HCEC 1CT (cell line): Measurements from ENCODE around the gene PWWP2B.

ENCODE experiments used
- DNase-seq: peaks from one replicate; pipeline ENCODE4 v3.0.0-alpha.2; 2017

Gene PWWP2B

DNA sequence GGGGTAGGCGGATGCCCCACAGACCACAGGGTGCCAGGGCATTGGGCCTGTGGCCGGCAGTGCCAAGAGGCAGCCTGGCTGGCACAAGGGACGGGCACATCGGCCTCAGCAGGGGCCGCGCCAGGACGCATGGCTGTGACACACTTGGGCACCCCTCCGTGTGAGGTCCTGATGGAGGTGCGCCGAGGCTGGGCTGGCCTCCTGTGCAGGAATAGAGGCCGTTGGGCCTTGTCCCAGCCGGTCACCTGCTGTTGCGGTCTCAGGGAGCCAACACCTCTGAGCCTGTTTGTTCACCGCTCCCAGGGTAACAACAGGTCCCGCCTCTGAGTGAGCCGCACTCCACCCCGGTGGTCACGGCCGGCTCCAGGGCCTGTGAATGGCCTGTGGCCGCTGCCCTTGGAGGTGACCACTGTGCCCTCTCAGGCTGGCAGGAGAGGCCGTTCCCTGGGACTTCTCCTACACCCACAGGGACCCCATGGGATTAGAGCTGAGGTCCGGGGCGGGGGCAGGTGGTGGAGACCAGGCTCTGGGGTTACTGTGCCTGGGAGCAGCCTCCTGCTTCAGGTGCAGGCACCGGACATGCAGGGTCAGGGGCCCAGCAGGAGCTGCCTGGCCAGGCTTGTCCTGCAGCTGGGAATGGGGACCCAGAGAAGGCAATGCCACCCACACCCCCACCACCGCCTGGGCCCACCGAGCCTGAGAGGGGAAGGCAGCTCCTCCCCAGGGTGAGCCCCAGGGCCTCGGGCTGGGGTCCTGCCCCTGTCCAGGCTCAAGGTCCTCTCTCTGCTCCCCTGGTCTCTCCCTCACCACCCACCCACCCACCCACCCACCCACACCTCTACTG lies 12.0 kb downstream of the PWWP2B start:
- DNase-seq: no peak

DNA sequence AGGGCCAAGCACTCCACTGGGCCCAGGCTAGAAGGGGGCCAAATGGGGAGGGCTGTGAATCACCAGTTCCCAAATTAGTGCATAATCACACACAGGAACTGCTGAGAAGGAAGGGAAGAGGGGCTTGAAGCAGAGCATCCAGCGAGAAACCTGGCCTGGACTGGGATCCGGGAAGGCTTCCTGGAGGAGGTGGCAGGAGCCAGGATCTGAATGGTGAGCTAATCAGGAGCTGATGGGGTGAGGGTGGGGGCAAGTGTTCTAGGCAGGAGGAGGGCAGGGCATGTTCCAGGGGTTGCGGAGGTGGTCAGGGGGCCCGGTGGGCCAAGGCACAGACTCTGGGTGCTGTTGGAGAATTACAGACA lies 12.6 kb downstream of the PWWP2B start:
- no peak for DNase-seq

DNA sequence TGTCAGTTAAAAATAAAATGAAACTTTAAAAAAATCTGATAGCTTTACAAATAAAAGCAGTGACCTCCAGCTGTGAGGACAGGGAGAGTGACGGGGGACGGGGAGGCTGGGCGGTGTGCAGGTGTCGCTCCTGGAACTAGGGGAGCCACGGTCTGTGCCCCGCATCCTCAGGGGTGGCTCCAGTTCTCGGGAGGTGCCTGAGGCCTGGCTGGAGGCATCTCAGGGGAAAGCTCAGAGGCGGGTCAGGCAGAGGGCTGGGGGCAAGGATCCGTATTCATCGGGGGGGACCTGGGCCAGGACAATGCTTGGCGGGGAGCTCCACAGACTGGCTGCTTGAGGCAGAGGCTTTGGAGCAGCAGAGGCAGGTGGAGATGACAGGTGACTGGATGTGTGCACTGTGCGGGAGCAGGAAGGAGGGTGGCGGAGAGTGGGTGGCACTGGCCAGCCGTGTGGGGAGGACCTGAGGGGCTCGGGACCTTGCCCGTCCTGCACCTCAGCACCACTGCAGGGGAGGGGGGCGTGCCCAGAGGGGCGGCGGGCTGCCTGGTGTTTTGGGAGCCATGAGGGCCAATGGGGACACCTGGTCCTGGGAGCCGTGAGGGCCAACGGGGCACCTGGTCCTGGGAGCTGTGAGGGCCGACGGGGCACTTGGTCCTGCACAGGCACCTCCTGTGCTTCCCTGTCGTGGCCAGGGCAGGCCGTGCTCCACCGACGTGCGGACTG lies 13.2 kb downstream of the PWWP2B start:
- DNase-seq: no peak

DNA sequence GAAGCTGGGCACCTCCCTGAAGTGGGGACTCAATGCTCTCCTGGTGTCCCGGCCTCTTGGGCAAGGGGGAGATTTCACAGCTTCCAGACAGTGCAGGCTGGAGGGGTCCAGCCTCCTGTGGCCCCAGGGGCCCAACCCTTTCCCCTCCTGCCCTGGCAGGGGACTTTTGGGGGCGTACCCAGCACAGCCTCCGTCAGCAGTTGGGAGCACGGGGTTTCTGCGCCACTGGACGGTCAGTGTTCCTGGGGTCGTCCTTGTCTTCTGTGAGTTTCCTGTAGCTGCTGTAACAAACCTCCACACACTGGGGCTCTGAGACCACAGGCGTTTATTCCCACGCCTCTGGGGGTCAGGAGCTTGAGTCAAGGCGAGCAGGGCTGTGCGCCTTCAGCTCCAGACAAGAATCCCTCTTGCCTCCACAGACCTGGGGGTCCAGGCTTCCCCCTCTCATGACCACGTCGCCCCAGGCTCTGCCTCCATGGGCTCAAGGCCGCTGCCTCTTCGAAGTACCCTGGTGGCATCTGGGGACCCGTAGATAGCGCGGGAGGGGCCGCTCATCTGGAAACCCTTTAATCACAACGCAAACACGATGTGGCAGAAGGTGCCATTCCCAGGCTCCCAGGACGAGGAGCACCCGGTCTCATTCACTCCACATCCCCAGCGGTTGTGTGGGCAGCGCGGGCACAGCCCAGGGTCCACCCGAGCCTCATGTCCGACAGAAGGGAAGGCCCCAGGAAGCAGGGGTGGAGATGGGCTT lies 14.0 kb downstream of the PWWP2B start:
- no peak for DNase-seq

DNA sequence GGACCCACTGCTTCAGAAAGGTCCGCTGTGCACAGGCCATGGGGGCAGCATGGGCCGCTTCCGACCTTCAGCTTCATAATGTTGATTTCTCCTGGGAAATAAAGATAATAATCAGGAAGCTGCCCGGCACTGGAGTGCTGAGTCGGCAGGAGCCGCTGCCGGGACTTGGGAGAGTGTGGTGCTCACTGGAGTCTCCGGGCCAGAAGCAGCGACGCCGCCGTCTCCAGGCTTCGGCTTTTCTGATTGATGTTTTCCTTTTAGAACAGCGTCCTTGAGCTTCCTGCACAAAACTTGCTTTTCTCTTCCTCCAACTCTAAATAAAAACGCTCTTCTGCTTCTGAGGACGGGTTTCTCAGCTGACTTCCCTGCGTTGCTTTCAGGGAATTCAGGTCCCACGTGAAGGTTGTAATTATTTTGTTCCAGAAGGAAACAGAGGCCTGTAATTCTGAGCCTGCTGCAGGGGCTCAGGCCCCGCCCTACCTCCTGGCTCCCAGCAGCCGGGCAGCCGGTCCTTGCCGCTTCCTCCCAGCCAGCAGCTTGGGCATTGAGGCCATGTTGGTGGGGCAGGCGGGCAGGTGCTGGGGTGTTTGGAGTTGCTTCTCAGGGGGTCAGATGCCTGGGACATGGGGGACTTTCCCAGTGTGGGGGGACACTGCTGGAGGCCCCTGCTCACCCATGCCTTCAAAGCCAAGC lies 14.7 kb downstream of the PWWP2B start:
- no peak for DNase-seq

DNA sequence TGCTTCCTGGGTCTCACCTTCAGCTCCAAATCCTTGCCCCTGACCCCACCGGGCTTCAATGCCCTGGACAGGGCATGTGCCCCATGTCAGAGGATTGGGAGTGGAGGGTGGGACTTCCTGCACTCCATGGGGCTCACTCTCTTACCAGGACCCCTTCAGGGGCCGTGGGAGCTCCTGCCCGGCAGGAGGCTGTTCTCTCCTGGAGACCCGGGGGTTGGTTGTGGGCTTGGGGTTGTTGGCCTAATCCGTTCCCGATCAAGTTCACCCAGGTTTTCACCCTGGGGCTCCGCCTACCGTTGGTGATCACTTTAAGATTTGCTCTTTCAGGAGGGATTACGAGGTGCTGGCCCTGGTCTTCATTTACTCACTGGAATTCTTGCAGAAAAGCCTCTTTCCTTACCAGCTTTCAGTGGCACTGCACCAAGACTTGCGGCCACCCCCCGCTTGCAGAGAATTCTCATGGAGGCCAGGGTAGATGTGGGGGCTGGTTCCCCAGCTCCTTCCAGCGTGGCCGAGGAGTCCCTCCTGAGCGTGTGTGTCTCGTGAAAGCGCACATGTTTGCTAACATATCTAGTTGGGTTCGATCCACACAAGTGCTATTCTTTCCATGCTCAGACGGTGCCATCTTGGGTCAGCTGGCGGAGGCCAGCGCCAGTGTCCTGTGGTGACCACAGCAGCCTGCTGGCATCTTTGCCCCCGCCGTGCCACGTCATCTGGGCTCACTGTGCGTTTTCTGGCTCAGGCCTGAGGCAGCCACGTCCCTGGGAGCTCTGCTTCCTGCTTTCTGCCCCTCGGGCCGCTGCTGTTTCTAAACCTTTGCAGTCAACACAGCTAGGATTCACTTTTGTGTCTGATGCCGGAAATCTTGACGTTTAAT lies 15.6 kb downstream of the PWWP2B start:
- no peak for DNase-seq

DNA sequence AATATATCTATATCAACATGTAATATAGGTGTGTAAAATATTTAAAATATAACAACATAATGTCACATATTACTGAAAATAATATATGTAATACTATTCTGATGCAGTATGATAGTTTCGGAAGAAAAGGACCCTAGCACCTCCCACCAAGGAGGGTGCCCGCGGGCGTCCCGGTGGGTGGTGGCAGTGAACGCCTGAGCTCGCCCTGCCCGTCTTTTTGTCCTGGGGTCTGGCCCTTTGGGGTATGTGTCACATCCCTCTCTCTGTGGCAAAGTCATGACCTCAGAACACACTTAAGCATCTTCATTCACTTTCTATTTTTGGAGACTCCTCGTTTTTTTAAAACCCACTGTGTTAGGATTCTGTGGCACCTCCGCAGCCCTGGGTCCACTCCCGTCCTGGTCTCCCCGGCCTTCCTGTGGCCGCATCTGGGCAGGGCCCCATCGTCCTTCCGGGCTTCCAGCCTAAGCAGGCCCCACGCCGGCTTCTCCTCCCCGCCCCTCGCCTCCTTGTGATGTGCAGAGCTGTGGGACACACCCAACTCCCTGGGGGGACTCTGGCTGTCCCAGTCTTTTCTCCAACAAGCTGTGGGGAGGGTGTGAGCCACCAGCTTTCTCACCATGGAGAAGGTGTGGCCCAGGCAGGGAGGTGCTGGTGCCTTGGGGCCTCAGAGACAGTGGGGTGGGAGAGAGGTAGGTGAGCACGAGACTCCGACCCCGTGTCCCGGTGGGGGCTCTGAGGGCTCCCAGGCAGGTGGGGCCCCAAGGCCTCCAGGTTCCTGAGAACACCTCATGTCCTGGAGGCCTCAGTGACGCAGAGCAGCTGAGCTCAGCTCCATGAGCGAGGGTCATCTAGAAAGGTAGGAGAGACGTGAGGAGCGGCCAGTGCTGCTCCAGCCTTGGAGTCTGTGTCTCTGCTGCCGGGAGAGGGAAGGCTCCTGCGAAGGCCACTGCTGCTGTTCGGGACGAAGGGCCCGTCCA lies 16.5 kb downstream of the PWWP2B start:
- no peak for DNase-seq

DNA sequence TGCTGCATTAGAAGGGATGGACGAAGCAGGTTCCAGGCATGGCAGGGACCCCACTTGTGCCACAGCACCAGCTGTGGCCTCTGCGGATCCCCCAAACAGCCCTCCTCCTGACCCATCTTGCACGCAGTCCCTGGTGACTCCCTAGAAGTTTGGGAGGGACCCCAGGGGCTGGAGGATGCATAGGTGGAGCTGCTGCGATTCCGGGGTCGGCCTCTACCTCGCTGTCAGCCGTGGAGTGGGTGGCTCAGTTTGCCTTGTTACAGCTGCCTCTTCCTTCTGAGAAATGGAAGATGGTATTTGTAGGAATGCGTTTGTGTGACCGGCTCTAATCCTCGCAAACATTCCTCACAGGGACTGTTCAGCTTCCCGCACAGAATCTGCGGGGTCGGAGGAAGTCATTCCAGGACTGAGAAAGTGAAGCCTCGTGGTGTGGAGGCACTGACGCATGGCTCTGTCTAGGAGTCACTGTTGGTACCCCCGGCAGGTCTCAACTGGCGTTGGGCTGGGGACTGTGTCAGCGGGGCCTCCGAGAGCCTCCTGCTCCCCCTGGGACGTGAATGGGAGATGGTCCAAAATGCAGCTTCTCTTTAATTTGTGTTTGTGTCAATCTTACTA lies 17.5 kb downstream of the PWWP2B start:
- no peak for DNase-seq

DNA sequence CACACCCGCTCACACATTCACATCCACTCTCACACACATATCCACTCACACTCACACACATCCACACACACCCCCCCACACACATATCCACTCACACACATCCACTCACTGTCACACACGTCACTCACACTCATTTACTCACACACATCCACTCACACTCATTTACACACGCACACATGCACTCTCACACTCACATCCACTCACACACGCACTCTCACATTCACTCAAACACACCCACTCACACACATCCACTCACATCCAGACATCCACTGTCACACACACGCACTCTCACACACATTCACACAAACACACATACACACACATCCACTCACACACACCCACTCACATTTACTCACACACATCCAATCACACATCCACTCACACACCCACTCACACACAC lies 18.3 kb downstream of the PWWP2B start:
- DNase-seq: no peak

DNA sequence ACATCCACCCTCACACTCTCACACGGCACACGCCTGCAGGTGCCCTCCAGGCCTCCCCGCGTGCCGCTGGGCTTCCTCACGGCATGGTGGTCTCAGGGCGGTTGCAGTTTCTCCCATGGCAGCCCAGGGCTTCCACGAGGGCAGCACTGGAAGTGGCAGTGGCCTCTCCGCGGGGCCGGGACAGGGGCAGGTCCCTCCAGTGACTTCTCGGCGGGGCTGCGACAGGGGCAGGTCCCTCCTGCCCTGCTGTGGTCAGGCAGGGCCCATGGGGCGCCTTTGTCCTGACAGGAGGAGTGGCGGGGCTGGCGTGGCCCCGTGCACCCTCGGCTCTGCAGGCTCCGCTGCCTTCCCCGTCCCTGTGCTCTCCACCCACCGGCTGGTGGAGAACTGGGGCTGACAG lies 19.0 kb downstream of the PWWP2B start:
- DNase-seq: no peak

DNA sequence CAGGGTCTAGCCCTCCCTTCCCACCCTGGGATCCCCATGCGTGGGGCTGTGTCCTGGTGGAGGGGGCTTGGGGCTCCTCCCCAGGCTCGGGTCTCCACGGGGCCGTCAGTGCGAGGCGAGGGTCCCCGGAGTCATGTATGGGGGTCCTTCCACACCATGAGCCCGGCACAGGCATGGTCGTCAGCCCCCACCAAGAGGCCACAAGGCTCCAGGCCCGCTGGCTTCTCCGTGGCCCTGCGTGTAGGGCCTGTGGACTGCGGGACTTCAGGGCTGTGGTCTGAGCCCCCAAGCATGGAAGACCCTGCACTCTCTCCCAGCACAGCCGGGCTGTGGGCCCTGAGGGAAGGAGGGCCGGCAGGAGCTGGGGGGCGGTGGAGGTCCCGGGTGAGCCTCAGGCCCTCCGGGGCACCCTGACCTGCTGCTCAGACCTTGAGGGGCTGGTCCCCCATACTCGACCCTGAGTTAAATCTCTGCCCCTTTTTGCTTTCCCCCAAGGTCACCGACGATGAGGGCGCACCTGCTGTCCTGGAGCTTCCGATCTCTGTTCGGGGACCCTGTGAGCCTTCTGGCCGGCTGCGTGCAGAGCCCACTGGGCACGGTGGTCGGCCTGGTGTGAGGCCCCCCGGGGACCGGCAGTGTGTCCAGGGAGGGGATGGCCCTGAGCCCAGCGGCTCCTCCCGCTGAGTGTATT lies 19.7 kb downstream of the PWWP2B start:
- DNase-seq: no peak

DNA sequence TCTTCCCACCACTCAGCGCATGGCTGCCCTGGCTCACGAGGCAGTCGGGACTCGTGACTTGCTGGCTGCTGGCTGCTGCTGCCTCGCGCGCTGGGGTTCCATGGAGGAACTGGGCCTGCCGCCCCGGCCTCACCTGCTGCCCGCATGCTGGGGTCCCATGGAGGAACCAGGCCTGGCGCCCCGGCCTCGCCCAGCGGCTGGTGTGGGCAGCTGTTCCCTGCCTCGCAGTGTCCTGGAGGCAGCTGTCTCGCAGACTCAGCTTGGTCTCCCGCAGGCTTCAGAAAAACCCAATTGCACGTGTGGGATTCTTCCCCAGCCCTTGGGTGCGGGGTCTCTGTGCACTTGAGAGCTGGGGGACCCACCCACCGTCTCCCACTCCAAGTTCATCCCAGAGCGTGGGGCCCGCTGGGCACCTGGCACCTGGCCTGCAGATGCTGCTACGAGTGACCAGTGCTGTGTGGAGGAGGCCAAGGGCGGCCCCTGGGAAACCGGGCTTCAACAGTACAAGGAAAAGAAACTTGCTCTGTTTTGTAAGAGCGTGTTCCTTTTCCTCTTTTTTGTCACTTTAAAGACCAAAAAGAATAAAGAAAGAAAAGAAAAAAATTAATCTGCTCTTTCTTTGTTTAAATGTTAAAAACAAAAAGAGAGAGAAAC lies 20.4 kb downstream of the PWWP2B start:
- no peak for DNase-seq

DNA sequence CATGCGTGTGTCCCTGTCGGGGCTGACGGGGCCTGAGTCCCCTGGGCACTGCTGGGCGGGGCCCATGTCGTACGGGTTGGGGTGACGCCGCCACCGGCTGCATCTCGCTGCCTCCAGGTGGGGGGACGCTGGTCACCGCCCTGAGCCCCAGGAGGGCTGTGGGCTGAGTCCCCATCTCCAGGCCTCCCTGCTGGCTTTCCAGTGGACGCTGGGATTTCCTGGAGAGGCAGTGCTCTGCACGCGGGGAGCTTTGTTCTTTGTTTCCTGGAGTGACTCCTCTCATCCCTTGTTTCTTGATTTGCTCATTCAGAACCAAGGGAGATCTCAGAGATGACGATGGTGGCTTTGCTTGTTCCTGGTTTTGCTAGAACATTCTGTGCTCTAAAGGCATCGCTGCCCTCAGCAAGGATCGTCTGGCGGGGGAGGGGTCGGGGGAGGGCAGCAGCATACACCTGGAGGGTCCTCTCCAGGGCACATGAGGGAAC lies 21.0 kb downstream of the PWWP2B start:
- DNase-seq: no peak

DNA sequence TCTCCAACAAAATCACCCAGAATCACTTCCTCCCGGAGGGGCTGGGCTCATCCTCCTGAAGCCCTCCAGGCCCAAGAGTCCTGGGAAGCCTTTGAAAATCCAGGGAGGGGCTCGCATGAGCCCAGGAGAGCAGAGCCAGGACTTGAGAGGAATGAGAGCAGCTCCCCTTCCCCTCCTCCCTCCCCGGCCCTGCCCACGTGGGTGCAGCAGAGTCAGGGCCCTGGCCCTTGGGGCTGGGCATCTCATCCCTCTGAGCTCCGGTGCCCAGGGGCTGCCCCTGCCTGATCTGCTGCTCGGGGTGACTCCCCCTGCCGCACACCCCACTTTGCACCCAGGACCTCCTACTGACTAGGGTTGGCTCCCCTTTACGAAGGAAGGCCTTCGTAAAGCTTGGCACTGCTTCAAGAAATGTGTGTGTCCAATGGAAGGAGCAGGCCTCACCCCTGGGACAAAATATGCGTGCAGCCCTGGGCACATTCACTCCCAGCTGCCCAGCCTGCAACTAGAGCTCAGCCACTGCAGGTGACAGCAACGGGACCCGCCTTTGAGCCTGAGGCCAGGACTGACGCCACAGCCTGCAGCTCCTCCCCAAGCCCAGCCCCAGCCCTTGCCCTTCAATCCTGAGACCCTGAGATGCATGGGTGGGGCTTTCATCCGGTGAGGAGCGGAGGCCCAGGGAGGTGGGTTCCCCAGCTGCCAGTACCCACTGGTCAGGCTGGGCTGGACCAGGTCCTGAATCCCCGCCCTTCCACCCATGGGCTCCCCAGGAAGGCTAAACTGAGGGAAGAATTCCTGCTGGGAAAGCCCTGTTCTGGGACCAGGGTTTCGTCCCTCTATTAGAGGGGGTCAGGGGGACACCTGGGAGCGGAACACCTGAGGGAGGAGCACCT lies 21.8 kb downstream of the PWWP2B start:
- DNase-seq: no peak

DNA sequence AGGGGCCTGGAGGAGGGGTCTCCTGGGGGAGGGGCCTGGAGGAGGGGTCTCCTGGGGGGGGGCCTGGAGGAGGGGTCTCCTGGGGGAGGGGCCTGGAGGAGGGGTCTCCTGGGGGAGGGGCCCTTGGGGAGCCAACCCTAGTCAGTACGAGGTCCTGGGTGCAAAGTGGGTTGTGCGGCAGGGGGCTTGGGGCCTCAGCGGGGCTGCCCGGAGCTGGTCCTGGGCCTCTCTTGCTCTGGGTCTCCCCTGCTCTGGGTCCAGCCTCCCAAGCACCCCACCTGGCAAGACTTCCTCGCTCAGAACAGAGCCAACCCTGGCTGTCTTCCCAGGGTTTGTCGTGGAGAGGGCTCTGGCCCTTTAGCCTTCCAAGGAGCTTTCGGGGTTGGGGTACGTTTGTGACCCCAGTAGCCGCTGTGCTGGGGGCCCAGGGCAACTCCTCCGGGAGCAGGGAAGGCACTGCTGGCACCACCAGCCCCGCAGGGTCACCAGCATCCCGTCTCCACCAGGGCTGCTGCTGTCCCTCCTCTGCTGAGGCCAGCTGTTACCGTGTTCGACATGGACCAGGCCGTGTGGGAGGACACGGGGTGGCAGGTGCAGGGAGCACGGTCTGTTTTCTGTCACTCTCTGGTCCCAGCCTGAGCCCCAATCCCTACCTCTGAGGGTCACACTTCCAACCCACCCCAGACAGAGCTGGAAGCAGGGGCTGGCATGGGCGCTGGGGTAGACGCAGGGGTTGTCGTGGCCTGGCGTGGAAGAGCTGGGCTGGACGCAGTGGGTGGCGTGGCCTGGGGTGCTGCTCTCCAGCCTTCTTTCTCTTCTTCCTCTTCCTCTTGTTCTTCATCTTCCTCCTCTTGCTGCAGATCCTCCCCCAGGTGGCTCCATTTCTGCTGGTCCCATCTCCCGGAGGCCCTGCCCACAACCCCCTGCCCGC lies 22.8 kb downstream of the PWWP2B start:
- no peak for DNase-seq

DNA sequence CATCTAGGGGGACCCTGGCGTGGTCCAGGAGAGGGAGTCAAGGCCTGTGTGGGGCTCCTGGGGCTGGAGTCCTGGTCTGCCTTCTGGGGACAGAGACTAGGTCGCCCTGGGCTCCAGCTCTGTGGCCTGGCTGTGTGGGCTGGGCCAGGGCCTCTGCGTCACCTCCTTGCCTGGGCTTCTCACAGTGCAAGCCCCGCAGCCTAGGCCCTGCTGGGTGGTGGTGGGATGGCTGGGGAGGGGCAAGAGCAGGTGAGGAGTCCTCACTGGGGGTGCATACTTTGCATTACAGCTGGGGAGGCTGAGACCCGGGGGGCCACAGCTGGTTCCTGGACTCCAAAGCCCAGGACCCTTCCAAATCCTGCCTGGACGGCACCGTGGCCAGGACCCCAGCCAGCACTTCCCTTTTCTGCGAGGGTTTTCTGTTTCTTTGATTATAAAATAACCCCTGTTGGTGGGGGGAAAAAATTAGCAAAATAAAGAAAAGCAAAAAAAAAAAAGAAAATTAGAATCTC lies 23.5 kb downstream of the PWWP2B start:
- no peak for DNase-seq
